D721Med (cell line): ENCODE data around the gene MAP4K2.

Experiments
- DNase-seq: peaks from one replicate; pipeline ENCODE4 v3.0.0; 2011; ENCODE audit warnings: low spot score; ENCODE audit not compliant: insufficient read length
- FAIRE-seq: peaks from 2 replicates; lab custom pipeline; 2011; peaks lifted over from hg19 to GRCh38; lab: Jason Lieb, UNC
- CTCF ChIP-seq: IDR thresholded peaks from 2 replicates; pipeline ENCODE4 v1.5.1; 2012; ENCODE audit warnings: mild to moderate bottlenecking, control low read depth; ENCODE audit not compliant: insufficient read depth; ENCODE audit errors: missing control alignments

MAP4K2 gene

DNA sequence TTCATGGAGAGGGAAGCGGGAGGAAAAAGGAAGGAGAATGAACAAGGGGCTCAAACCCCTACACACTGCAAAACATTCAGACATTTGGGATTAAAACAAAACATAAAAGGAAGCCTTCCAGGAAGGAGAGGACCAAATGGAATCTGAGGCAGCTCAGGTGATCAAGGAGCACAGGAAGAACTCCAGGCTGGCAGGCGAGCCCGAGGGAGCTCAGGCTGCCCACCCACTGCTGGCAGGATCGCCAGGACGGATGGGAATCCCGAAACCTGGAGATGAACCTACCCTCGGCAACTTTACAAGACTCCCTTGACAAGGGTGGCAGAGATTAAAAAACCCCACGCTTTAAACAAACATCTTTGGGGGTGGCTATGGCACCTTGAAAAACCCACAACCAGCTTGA lies 38.3 kb downstream of the MAP4K2 start:
- no peak for TF ChIP-seq CTCF
- no peak for FAIRE-seq

GRCh38 chr11:64764040-64764611 lies 38.9 kb downstream of the MAP4K2 start:
- FAIRE-seq (no peak), DNase-seq (no peak)

More for the DNA sequence above, 38.3 kb downstream of the MAP4K2 start:
- no peak for DNase-seq

DNA sequence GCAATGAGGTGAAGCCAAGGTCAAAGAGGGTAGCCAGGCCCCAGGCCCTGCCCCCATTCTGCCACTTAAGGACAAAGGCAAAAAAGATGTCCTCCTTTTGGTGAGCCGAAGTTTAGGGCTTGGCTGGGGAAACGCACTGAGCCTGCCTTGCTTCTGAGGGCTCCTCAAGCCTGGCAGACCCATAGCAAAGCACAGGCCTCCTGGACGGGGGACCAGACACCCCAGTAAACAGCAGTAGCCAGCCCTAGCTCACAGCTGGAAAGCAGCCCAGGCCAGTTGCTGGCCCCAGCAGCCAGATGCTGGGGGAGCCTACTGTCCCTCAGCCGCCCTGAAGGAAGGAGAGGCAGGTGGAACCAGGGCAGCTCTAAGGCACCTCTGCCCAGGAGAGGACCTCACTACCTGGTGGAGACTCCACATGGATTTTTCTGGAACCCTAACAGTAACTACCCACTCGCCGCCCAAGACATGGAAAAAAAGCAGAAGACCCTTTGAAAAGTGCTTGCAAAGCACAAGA lies 39.4 kb downstream of the MAP4K2 start:
- no peak for DNase-seq
- FAIRE-seq, result no peak
- TF ChIP-seq CTCF, result no peak

More at GRCh38 chr11:64764040-64764611, 38.9 kb downstream of the MAP4K2 start:
- TF ChIP-seq CTCF, result no peak

DNA sequence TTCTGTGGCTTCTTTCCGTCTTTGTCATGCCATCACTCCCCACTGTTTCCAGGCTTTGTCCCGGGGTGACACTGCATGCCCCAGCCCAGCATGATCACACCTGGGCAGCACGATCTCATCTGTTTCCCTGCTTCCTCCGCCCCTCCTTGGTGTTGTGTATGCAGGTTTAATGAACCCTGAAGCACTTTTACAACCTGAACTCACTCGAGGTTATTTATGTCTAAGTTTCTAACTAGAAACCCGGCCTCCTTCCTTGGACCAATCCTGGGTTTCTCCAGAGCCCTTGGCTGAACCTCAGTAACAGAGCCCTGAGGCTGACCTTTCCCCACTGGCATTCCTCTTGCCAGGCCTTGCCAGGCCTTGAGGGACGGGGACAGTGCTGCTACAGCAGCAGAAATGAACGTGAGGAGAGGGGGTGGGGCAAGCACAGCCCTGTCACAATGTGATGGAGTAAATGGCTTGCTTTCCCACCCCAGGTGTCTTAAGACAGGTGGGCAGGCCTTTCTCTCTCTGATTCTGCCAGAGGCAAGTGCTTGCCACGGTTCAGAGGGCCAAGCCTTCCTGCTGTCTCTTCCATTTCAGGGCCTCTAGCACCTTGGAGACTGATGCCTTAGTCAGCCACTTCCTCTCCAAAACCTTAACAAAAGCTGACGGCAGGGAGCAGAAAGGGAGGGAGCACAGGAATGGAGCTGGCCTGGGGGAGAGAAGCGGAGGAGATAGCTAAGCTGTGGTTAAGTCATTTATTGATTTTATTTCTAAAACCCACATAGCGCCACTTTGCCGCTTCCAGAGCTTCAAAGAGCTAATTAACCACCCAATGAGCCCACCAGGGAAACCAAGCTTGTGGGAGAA lies 40.1 kb downstream of the MAP4K2 start:
- FAIRE-seq, result no peak
- no peak for DNase-seq
- TF ChIP-seq CTCF, result no peak

DNA sequence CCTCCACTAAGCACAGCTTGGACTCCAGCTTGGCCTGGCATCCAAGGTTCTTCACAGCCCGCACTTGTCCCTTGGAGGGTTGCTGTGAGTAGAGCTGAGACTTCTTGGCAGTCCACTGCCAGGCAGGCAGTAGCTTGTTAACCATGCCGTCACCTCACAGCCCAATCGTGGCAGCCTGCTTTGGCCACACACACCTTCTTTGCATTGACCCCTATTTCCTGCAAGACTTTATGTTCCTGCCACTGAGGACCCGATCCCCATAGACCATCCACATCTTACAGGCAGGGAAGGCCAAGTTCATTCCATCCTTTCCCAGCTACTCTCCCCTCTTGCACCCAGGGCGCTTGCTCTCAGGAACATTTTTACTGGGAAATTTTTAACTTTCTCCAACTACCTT lies 40.7 kb downstream of the MAP4K2 start:
- DNase-seq (no peak), FAIRE-seq (no peak)
- TF ChIP-seq CTCF, result no peak

GRCh38 chr11:64760759-64761420 lies 42.1 kb downstream of the MAP4K2 start:
- DNase-seq, result no peak
- FAIRE-seq, result no peak
- TF ChIP-seq CTCF, result no peak
